ENCODE measurements around the gene LIN9.

DNA sequence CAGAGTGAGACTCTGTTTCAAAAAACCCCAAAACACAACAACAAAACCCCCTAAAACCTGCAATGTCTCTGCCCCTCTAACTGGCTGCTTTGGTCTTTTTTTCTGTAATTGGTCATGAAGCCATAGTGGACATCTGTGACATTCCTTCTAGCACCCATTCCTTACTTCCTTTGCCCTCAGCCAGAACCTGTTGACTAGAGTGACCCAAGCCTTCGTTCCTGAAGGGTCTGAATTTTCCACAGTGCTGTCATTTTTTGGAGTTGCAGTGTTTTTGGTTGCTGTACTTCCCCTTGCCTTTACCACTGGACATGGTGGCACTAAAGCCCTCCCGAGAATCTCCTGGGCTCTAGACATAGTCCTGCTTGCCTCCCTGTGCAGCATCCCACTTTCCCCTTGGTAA, 48.5 kb upstream of the LIN9 start:
- TF ChIP-seq, protein P1, sequence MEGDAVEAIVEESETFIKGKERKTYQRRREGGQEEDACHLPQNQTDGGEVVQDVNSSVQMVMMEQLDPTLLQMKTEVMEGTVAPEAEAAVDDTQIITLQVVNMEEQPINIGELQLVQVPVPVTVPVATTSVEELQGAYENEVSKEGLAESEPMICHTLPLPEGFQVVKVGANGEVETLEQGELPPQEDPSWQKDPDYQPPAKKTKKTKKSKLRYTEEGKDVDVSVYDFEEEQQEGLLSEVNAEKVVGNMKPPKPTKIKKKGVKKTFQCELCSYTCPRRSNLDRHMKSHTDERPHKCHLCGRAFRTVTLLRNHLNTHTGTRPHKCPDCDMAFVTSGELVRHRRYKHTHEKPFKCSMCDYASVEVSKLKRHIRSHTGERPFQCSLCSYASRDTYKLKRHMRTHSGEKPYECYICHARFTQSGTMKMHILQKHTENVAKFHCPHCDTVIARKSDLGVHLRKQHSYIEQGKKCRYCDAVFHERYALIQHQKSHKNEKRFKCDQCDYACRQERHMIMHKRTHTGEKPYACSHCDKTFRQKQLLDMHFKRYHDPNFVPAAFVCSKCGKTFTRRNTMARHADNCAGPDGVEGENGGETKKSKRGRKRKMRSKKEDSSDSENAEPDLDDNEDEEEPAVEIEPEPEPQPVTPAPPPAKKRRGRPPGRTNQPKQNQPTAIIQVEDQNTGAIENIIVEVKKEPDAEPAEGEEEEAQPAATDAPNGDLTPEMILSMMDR (IDR thresholded peaks at IDR 0.05): no peak
- TF ChIP-seq POLR2A (IDR thresholded peaks at IDR 0.05): no peak
- no peak for TF ChIP-seq EP300 (IDR thresholded peaks at IDR 0.05)

Measured in suprapubic skin (tissue), 3 donors.